B cell (primary cell): ENCODE data around the gene SAMD10. TPM values are rescaled to one million over a fixed set of nuclear protein-coding genes. Genes with fewer than 3 reads are reported as not detected.

Source experiments
- ATAC-seq: fragments of 200-7000 bp; cut with Tn5 transposase; one replicate; pipeline ENCODE4 v1.10.0; 2021; ENCODE audit warnings: low read depth, mild to moderate bottlenecking, moderate number of reproducible peaks, moderate library complexity
- CTCF ChIA-PET: fragments of 350-600 bp; sonication (Branson Sonifier 250); formaldehyde crosslinking; loops from one replicate; lab custom pipeline; 2021; ENCODE audit warnings: antibody characterized with exemption, inconsistent platforms; lab: Charles Lee
- POLR2A ChIA-PET: fragments of 350-600 bp; sonication (Branson Sonifier 250); formaldehyde crosslinking; loops from one replicate; lab custom pipeline; 2021; ENCODE audit warnings: antibody characterized with exemption; lab: Charles Lee
- DNase-seq: peaks from one replicate; pipeline ENCODE4 v3.0.0; 2013
- H2AFZ ChIP-seq: 2 replicates; pipeline ENCODE4 v1.6.1; 2012; ENCODE audit warnings: mild to moderate bottlenecking, low read depth, low read length; ENCODE audit not compliant: insufficient read depth, poor library complexity, severe bottlenecking
- H3K27ac ChIP-seq, 2 donors: 1 replicate in 1 of 2; 2 replicates in 1 of 2; pipeline ENCODE4 v1.5.1; 2012 to 2013; ENCODE audit warnings: low read length in 2 of 2, mild to moderate bottlenecking in 2 of 2, moderate library complexity in 1 of 2
- H3K27me3 ChIP-seq, 4 experiments: fragments of 200-600 bp in 1 of 4; sonication (generic) in 1 of 4; replicated peaks in 1 of 4; 1 replicate in 2 of 4; 2 replicates in 2 of 4; pipeline versions ENCODE4 v1.6.1 to v1.7.0; 2013 to 2016; ENCODE audit warnings: low read length in 3 of 4, mild to moderate bottlenecking in 2 of 4, mixed read lengths in 1 of 4, moderate library complexity in 1 of 4; ENCODE audit not compliant: insufficient read depth in 4 of 4, control insufficient read depth in 3 of 4; ENCODE audit errors: control extremely low read depth in 1 of 4
- H3K36me3 ChIP-seq, 2 experiments: replicated peaks in 1 of 2; 1 replicate in 1 of 2; 2 replicates in 1 of 2; pipeline versions ENCODE4 v1.6.1 to v1.7.1; 2013; ENCODE audit warnings: low read length in 1 of 2; ENCODE audit not compliant: insufficient read depth in 2 of 2, control insufficient read depth in 1 of 2; ENCODE audit errors: control extremely low read depth in 1 of 2, extremely low read depth in 1 of 2
- H3K4me1 ChIP-seq, 2 donors: fragments of 200-600 bp in 1 of 2; sonication (generic) in 1 of 2; 1 replicate in 1 of 2; 2 replicates in 1 of 2; pipeline versions ENCODE4 v1.5.1 to v1.6.1; 2013 to 2017; ENCODE audit warnings: low read length in 2 of 2; ENCODE audit not compliant: control insufficient read depth in 2 of 2, insufficient read depth in 2 of 2
- H3K4me2 ChIP-seq: replicated peaks from 2 replicates; pipeline ENCODE3; 2012; ENCODE audit warnings: mild to moderate bottlenecking, low read depth, low read length; ENCODE audit not compliant: poor library complexity, severe bottlenecking
- H3K4me3 ChIP-seq, 5 experiments: fragments of 200-600 bp in 1 of 5; sonication (generic) in 1 of 5; 1 replicate in 3 of 5; 2 replicates in 2 of 5; pipeline versions ENCODE4 v1.5.1 to v1.7.0; 2011 to 2016; ENCODE audit warnings: low read length in 4 of 5, mild to moderate bottlenecking in 4 of 5, low read depth in 2 of 5, control low read depth in 1 of 5, moderate library complexity in 1 of 5; ENCODE audit not compliant: insufficient read depth in 1 of 5; ENCODE audit errors: control extremely low read depth in 1 of 5, extremely low read depth in 1 of 5
- H3K79me2 ChIP-seq: fragments of 200-600 bp; sonication (generic); one replicate; pipeline ENCODE4 v1.6.0; 2016; ENCODE audit warnings: low read length; ENCODE audit not compliant: control insufficient read depth, insufficient read depth
- H3K9ac ChIP-seq: fragments of 200-600 bp; sonication (generic); 2 replicates; pipeline ENCODE4 v1.6.1; 2017; ENCODE audit warnings: mild to moderate bottlenecking, low read length, moderate library complexity
- H3K9me3 ChIP-seq, 3 donors: one replicate each; pipeline versions ENCODE4 v1.6.1 to v1.7.1; 2013; ENCODE audit warnings: low read length in 2 of 3; ENCODE audit not compliant: control insufficient read depth in 2 of 3, insufficient read depth in 1 of 3; ENCODE audit errors: control extremely low read depth in 1 of 3
- H4K20me1 ChIP-seq: 2 replicates; pipeline ENCODE4 v1.6.0; 2012; ENCODE audit warnings: mild to moderate bottlenecking, low read length; ENCODE audit not compliant: insufficient read depth, control insufficient read depth, poor library complexity, severe bottlenecking
- H3K27ac Mint-ChIP-seq: one replicate; pipeline ENCODE4 v1.8.0; 2021; ENCODE audit warnings: mixed read lengths
- H3K27me3 Mint-ChIP-seq: one replicate; pipeline ENCODE4 v1.8.0; 2021; ENCODE audit warnings: mixed read lengths
- H3K4me1 Mint-ChIP-seq: one replicate; pipeline ENCODE4 v1.8.0; 2021; ENCODE audit warnings: mixed read lengths
- H3K4me3 Mint-ChIP-seq: one replicate; pipeline ENCODE4 v1.8.0; 2021; ENCODE audit warnings: mixed read lengths
- H3K9me3 Mint-ChIP-seq: one replicate; pipeline ENCODE4 v1.8.0; 2022; ENCODE audit warnings: mixed read lengths; ENCODE audit not compliant: insufficient read depth
- EZH2 ChIP-seq: IDR thresholded peaks from 2 replicates; pipeline ENCODE4 v1.6.1; 2012; ENCODE audit warnings: borderline replicate concordance, low read depth, mild to moderate bottlenecking, moderate library complexity, low read length; ENCODE audit not compliant: insufficient read depth, poor library complexity, severe bottlenecking
- WGBS: methylation state at CpG from one replicate; pipeline ENCODE4 v1.1.5; 2013; ENCODE audit warnings: missing lambda C conversion rate; ENCODE audit not compliant: insufficient coverage; 5-methylcytosine and 5-hydroxymethylcytosine counted together
- intact Hi-C: fragments of 100-400 bp; cut with micrococcal nuclease; formaldehyde crosslinking; loops from one replicate; pipeline ENCODE4 v1.10.0; 2022
- polyA plus RNA-seq: library from polyadenylated mRNA; depleted of rRNA; stranded (reverse); fragments of >200 nt; gene quantifications from 2 replicates; pipeline ENCODE4 v1.2.3, GENCODE V29; 2012
- total RNA-seq, 2 donors: library from RNA; stranded (reverse); fragments of 120-200 nt in 1 of 2; gene quantifications; 1 replicate in 1 of 2; 2 replicates in 1 of 2; pipeline versions ENCODE4 v1.2.3 to v1.2.4, GENCODE V29; 2013 to 2022
- TF ChIP-seq, protein P1 (sequence below): fragments of 200-600 bp; IDR thresholded peaks from one replicate; pipeline ENCODE4 v1.8.0; 2022; ENCODE audit warnings: antibody characterized with exemption, mild to moderate bottlenecking

The SAMD10 gene
- total and polyA plus RNA-seq, 2 donors (not counting 1 experiment from before 2014, with no cell fraction given): 12.7 to 34.2 TPM

DNA sequence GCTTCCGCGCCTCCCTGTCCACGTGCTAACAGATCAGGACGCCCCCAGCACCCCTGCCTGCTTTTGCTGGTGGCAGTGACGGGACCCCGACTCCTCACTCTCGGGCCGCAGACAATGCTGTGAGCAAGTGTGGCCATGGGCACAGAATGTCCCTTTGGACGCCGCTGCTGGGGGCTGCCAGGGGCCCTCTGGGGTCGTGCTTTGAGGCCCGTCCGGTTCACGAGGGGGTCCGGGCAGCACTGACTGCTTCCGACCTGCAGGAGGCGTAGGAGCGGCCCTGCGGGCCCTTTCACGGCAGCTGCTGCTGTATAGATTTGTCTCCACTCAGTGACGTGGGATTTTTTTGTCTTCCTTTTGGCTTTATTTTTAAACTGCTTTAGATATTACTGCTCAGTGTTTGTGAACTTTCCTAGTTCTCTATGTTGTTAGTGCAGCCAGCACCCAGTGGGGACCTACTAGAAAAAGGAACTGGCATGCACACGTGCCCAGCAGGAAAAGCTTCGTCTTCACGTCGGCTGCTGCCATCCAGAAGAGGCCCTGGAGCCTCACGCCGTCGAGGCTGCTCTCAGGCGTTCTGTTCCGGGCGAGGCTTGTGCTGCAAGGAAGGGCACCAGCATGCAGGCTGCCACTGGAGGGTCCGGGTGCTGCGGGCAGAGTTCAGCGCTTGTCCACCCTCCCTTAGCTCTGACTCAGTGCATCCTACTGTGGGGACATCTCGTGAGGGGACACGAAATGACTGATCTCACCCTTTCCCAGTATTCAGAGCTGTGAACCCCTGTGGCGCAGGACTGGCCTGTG is 45.0 kb downstream of the SAMD10 start:
- no peak overlapping the region for H2AFZ ChIP-seq
- H3K9me3 ChIP-seq: peaks cover 0 to 3% (median 0%) of the 10 kb centered on the region in 3 donors
- H3K27me3 ChIP-seq: no peaks in the 10 kb centered on the region
- Mint-ChIP-seq H3K9me3 (no peaks in the 10 kb centered on the region), H3K4me1 (peaks cover 2% of the 10 kb centered on the region), H3K27ac (no peak overlapping the region), H3K4me3 (no peak overlapping the region), H3K27me3 (no peaks in the 10 kb centered on the region)
- ATAC-seq (no peak), DNase-seq (no peak)
- peaks cover 51% of the 10 kb centered on the region for H3K79me2 ChIP-seq
- ChIA-PET CTCF (no interaction called here), POLR2A (no interaction called here)
- no peak overlapping the region for H3K4me3 ChIP-seq
- no peak overlapping the region for H3K4me2 ChIP-seq
- TF ChIP-seq, protein P1, sequence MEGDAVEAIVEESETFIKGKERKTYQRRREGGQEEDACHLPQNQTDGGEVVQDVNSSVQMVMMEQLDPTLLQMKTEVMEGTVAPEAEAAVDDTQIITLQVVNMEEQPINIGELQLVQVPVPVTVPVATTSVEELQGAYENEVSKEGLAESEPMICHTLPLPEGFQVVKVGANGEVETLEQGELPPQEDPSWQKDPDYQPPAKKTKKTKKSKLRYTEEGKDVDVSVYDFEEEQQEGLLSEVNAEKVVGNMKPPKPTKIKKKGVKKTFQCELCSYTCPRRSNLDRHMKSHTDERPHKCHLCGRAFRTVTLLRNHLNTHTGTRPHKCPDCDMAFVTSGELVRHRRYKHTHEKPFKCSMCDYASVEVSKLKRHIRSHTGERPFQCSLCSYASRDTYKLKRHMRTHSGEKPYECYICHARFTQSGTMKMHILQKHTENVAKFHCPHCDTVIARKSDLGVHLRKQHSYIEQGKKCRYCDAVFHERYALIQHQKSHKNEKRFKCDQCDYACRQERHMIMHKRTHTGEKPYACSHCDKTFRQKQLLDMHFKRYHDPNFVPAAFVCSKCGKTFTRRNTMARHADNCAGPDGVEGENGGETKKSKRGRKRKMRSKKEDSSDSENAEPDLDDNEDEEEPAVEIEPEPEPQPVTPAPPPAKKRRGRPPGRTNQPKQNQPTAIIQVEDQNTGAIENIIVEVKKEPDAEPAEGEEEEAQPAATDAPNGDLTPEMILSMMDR: peak; percentile 26
- TF ChIP-seq EZH2: no peak
- 90% methylated on average over 33 of the region's 37 CpGs for WGBS
- H3K36me3 ChIP-seq: peaks cover 3 to 68% of the 10 kb centered on the region in 2 experiments
- no peaks in the 10 kb centered on the region for H3K4me1 ChIP-seq
- H3K27ac ChIP-seq: no peak overlapping the region
- intact Hi-C loops: no loop called here
- H4K20me1 ChIP-seq: peaks cover 78% of the 10 kb centered on the region
- no peak overlapping the region for H3K9ac ChIP-seq

DNA sequence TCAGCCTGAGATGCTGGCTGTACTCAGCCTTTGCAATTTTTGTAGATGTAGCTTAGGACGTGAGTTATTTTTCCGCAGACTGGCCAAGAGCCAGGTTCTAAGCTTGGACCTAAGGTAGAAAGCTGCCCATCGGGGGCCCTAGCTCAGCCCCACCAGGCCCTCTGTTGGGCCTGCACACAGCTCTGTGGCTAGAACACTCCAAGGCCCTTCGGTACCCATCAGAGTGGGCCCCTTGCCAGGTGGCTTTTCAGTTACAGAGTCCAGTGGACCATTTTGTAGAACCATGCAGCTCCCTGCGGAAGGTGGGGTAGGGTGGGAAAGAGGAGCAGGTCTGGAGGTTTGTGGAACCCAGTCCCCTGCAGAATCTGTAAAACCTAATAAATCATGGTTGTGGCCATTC is 45.8 kb downstream of the SAMD10 start:
- WGBS: 96% methylated on average over 4 of the region's 5 CpGs
- CTCF ChIA-PET: interaction anchor here (0.7 kb wide), 1 partner anchor 388 kb away, joined by 3 read pairs; no protein-coding TSS in a partner anchor
- no peak overlapping the region for H3K27ac ChIP-seq
- H2AFZ ChIP-seq: no peak overlapping the region
- DNase-seq (no peak), ATAC-seq (no peak)
- H3K9ac ChIP-seq: no peak overlapping the region
- H3K27me3 Mint-ChIP-seq: no peaks in the 10 kb centered on the region
- H3K79me2 ChIP-seq: peaks cover 54% of the 10 kb centered on the region
- H4K20me1 ChIP-seq: peaks cover 75% of the 10 kb centered on the region
- H3K27me3 ChIP-seq: no peaks in the 10 kb centered on the region
- no peak overlapping the region for H3K27ac Mint-ChIP-seq
- intact Hi-C loops: no loop called here
- H3K4me2 ChIP-seq: no peak overlapping the region
- H3K4me3 ChIP-seq: no peak overlapping the region
- POLR2A ChIA-PET: no interaction called here
- peaks cover 3 to 70% of the 10 kb centered on the region in 2 experiments for H3K36me3 ChIP-seq
- no peak overlapping the region for H3K4me3 Mint-ChIP-seq
- no peaks in the 10 kb centered on the region for H3K4me1 ChIP-seq
- TF ChIP-seq, protein P1: no peak
- no peak for TF ChIP-seq EZH2
- peaks cover 0 to under 1% (median 0%) of the 10 kb centered on the region in 3 donors for H3K9me3 ChIP-seq
- H3K4me1 Mint-ChIP-seq: peaks cover 2% of the 10 kb centered on the region
- no peaks in the 10 kb centered on the region for H3K9me3 Mint-ChIP-seq
